NT2/D1 (cell line): ENCODE results near the gene EFS.
"Not testable (repeated sequence)": the region's sequence is repeated elsewhere in the genome, so short reads cannot be mapped to it uniquely, and the experiment has no call there.

Source experiments
- YY1 ChIP-seq: IDR thresholded peaks from 2 replicates; pipeline ENCODE4 v1.6.1; 2011; ENCODE audit not compliant: insufficient read length, insufficient read depth
- ZNF274 ChIP-seq: IDR thresholded peaks from 2 replicates; pipeline ENCODE4 v1.6.1; 2011; ENCODE audit warnings: mild to moderate bottlenecking, low read depth, low read length

- not testable (repeated sequence) for TF ChIP-seq ZNF274, YY1
Observed at GRCh38 chr14:23325746-23326145, 39.2 kb downstream of the EFS start.
